CD14-positive monocyte (primary cell): ENCODE results near the gene FCRL5. TPM values are rescaled to one million over a fixed set of nuclear protein-coding genes. Genes with fewer than 3 reads are reported as not detected.

Experiments
- DNase-seq, 3 donors: peaks; one replicate each; pipeline ENCODE4 v3.0.0-alpha.2; 2011 to 2022
- H2AFZ ChIP-seq: 2 replicates; pipeline ENCODE4 v1.6.0; 2012; ENCODE audit warnings: mild to moderate bottlenecking, low read depth, low read length, inconsistent platforms; ENCODE audit not compliant: insufficient read depth, poor library complexity, severe bottlenecking
- H3K27ac ChIP-seq, 2 donors: 1 replicate in 1 of 2; 2 replicates in 1 of 2; pipeline ENCODE4 v1.5.1; 2012 to 2013; ENCODE audit warnings: low read length in 2 of 2, control low read depth in 1 of 2, inconsistent platforms in 1 of 2, low read depth in 1 of 2, mild to moderate bottlenecking in 1 of 2
- H3K27me3 ChIP-seq, 2 donors: one replicate each; pipeline versions ENCODE4 v1.6.0 to v1.6.1; 2011 to 2013; ENCODE audit warnings: low read length in 2 of 2; ENCODE audit not compliant: control insufficient read depth in 2 of 2, insufficient read depth in 2 of 2
- H3K36me3 ChIP-seq, 2 donors: replicated peaks in 1 of 2; 1 replicate in 1 of 2; 2 replicates in 1 of 2; pipeline versions ENCODE4 v1.5.1 to v1.6.1; 2012 to 2013; ENCODE audit warnings: low read length in 2 of 2, control low read depth in 1 of 2, inconsistent platforms in 1 of 2, mild to moderate bottlenecking in 1 of 2; ENCODE audit not compliant: insufficient read depth in 2 of 2, control insufficient read depth in 1 of 2
- H3K4me1 ChIP-seq, 2 donors: 1 replicate in 1 of 2; 2 replicates in 1 of 2; pipeline versions ENCODE4 v1.5.1 to v1.6.1; 2012 to 2013; ENCODE audit warnings: low read length in 2 of 2, control low read depth in 1 of 2, inconsistent platforms in 1 of 2, mild to moderate bottlenecking in 1 of 2, moderate library complexity in 1 of 2; ENCODE audit not compliant: insufficient read depth in 2 of 2, control insufficient read depth in 1 of 2
- H3K4me2 ChIP-seq: replicated peaks from 2 replicates; pipeline ENCODE3; 2012; ENCODE audit warnings: low read length, moderate library complexity, mild to moderate bottlenecking; ENCODE audit not compliant: poor library complexity, severe bottlenecking; ENCODE audit errors: extremely low read depth
- H3K4me3 ChIP-seq, 3 experiments: fragments of 200-600 bp in 1 of 3; sonication (generic) in 1 of 3; replicated peaks in 1 of 3; 1 replicate in 2 of 3; 2 replicates in 1 of 3; pipeline ENCODE4 v1.5.1; 2011 to 2013; ENCODE audit warnings: low read length in 3 of 3, mild to moderate bottlenecking in 3 of 3, control low read depth in 2 of 3, low read depth in 2 of 3, inconsistent platforms in 1 of 3, moderate library complexity in 1 of 3
- H3K79me2 ChIP-seq: 2 replicates; pipeline ENCODE4 v1.6.0; 2012; ENCODE audit warnings: mild to moderate bottlenecking, control low read depth, inconsistent platforms, low read length, moderate library complexity; ENCODE audit not compliant: insufficient read depth
- H3K9ac ChIP-seq: 2 replicates; pipeline ENCODE4 v1.6.0; 2017; ENCODE audit warnings: low read length, mild to moderate bottlenecking; ENCODE audit not compliant: insufficient read depth, poor library complexity, severe bottlenecking
- H3K9me3 ChIP-seq, 2 donors: replicated peaks in 1 of 2; 1 replicate in 1 of 2; 2 replicates in 1 of 2; pipeline versions ENCODE4 v1.5.1 to v1.6.1; 2012 to 2013; ENCODE audit warnings: low read length in 2 of 2, control low read depth in 1 of 2; ENCODE audit not compliant: control insufficient read depth in 1 of 2, insufficient read depth in 1 of 2
- H4K20me1 ChIP-seq: 2 replicates; pipeline ENCODE4 v1.6.0; 2012; ENCODE audit warnings: mild to moderate bottlenecking, low read length, control low read depth, moderate library complexity; ENCODE audit not compliant: insufficient read depth
- H3K27ac Mint-ChIP-seq, 7 donors: one replicate each; pipeline ENCODE4 v1.8.0; 2020; ENCODE audit warnings: mild to moderate bottlenecking in 7 of 7, mixed read lengths in 7 of 7, moderate library complexity in 6 of 7, inconsistent platforms in 2 of 7
- H3K27me3 Mint-ChIP-seq, 3 donors: one replicate each; pipeline ENCODE4 v1.8.0; 2021 to 2022; ENCODE audit warnings: low read depth in 3 of 3, mild to moderate bottlenecking in 3 of 3, mixed read lengths in 3 of 3, moderate library complexity in 3 of 3, inconsistent platforms in 1 of 3
- H3K36me3 Mint-ChIP-seq, 2 donors: one replicate each; pipeline ENCODE4 v1.8.0; 2020; ENCODE audit warnings: mixed read lengths in 2 of 2, inconsistent platforms in 1 of 2, mild to moderate bottlenecking in 1 of 2
- H3K4me1 Mint-ChIP-seq: one replicate; pipeline ENCODE4 v1.8.0; 2020; ENCODE audit warnings: mild to moderate bottlenecking, mixed read lengths
- H3K4me3 Mint-ChIP-seq, 2 donors: one replicate each; pipeline ENCODE4 v1.8.0; 2020; ENCODE audit warnings: mild to moderate bottlenecking in 2 of 2, mixed read lengths in 2 of 2, moderate library complexity in 1 of 2
- H3K9me3 Mint-ChIP-seq, 7 donors: one replicate each; pipeline ENCODE4 v1.8.0; 2020 to 2022; ENCODE audit warnings: mixed read lengths in 7 of 7, mild to moderate bottlenecking in 6 of 7, moderate library complexity in 6 of 7, inconsistent platforms in 2 of 7
- WGBS: methylation state at CpG from one replicate; pipeline ENCODE4 v1.1.5; 2013; ENCODE audit warnings: missing lambda C conversion rate; ENCODE audit not compliant: insufficient coverage; 5-methylcytosine and 5-hydroxymethylcytosine counted together
- intact Hi-C, 2 donors: fragments of 100-400 bp; cut with micrococcal nuclease; formaldehyde crosslinking; loops; one replicate each; pipeline versions ENCODE4 v1.15.0 to v1.15.1; 2023
- polyA plus RNA-seq, 3 donors: library from polyadenylated mRNA; depleted of rRNA in 1 of 3; unstranded in 2 of 3; stranded (reverse) in 1 of 3; fragments of 300-500 nt in 2 of 3; fragments of >200 nt in 1 of 3; fragmentation: Illumina TruSeq in 2 of 3; gene quantifications; 1 replicate in 2 of 3; 2 replicates in 1 of 3; pipeline ENCODE4 v1.2.3, GENCODE V29; 2012 to 2021
- TF ChIP-seq, protein P1 (sequence below): fragments of 200-600 bp; IDR thresholded peaks from one replicate; pipeline ENCODE4 v1.8.0; 2022; ENCODE audit warnings: antibody characterized with exemption, mild to moderate bottlenecking

FCRL5 gene
- polyA plus RNA-seq, 3 donors: 0.06 to 0.25 TPM; not detected in 1

DNA sequence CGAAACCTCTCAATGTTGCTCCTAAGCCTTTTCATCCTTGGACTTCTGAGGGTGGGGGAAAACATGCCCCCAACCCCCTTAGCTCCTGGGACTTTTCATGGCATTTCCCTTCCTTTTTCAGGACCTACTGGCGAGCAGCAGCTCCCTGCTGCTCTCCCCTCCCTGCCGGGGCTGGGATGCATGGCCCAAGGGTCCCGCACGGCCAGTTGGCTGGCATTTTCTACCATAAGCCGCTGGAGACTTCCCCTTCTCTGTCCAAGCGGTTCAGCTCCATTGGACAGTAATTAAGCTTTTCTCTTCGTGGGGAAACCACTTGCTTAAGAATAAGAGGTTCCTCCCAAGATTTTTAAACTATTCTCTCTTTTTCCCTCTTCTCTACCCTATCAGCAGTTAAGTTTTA is 52.8 kb downstream of the FCRL5 start:
- no peaks in the 10 kb centered on the region for H3K36me3 ChIP-seq
- Mint-ChIP-seq H3K4me3 (no peak overlapping the region), H3K27me3 (peaks cover 0 to 12% (median 2%) of the 10 kb centered on the region in 3 donors), H3K27ac (no peak overlapping the region), H3K36me3 (no peaks in the 10 kb centered on the region), H3K4me1 (peaks cover 3% of the 10 kb centered on the region), H3K9me3 (peaks cover 0 to 6% (median 2%) of the 10 kb centered on the region in 7 donors)
- H3K27ac ChIP-seq: no peak overlapping the region
- TF ChIP-seq, protein P1, sequence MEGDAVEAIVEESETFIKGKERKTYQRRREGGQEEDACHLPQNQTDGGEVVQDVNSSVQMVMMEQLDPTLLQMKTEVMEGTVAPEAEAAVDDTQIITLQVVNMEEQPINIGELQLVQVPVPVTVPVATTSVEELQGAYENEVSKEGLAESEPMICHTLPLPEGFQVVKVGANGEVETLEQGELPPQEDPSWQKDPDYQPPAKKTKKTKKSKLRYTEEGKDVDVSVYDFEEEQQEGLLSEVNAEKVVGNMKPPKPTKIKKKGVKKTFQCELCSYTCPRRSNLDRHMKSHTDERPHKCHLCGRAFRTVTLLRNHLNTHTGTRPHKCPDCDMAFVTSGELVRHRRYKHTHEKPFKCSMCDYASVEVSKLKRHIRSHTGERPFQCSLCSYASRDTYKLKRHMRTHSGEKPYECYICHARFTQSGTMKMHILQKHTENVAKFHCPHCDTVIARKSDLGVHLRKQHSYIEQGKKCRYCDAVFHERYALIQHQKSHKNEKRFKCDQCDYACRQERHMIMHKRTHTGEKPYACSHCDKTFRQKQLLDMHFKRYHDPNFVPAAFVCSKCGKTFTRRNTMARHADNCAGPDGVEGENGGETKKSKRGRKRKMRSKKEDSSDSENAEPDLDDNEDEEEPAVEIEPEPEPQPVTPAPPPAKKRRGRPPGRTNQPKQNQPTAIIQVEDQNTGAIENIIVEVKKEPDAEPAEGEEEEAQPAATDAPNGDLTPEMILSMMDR: no peak
- no peaks in the 10 kb centered on the region for H4K20me1 ChIP-seq
- H3K4me2 ChIP-seq: no peak overlapping the region
- no peak overlapping the region for H3K4me3 ChIP-seq
- intact Hi-C loops: no loop called here
- WGBS: 99% methylated on average over 7 of the region's 8 CpGs
- no peaks in the 10 kb centered on the region for H3K9me3 ChIP-seq
- DNase-seq: no peak
- no peaks in the 10 kb centered on the region for H3K4me1 ChIP-seq
- no peak overlapping the region for H3K9ac ChIP-seq
- no peaks in the 10 kb centered on the region for H3K79me2 ChIP-seq
- no peak overlapping the region for H2AFZ ChIP-seq
- H3K27me3 ChIP-seq: no peaks in the 10 kb centered on the region

DNA sequence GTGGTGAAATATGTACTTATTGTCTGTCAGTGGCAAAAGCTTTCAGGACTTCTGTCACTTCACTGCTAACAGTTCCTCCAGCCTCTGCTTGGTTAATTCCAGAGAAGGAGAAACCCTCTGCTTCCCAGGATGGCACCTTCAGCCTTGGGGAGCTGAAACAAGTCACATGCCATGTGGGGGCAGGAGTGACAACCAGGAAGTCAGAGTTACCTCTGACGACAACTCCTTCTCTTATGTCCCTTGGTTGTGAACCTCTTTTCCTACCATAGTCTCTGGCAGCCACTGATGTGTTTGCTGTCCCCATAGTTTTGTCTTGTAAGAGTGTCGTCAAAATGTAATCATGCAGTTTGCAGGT is 53.6 kb downstream of the FCRL5 start:
- Histone ChIP-seq H3K27ac (no peak overlapping the region), H4K20me1 (no peaks in the 10 kb centered on the region), H3K4me1 (no peaks in the 10 kb centered on the region), H3K27me3 (no peaks in the 10 kb centered on the region), H3K4me3 (no peak overlapping the region), H3K9me3 (no peaks in the 10 kb centered on the region), H3K4me2 (no peak overlapping the region), H3K36me3 (no peaks in the 10 kb centered on the region), H3K79me2 (no peaks in the 10 kb centered on the region), H3K9ac (no peak overlapping the region), H2AFZ (no peak overlapping the region)
- H3K36me3 Mint-ChIP-seq: no peaks in the 10 kb centered on the region
- intact Hi-C loops: no loop called here
- H3K4me1 Mint-ChIP-seq: peaks cover 2% of the 10 kb centered on the region
- TF ChIP-seq, protein P1: no peak
- no peak for DNase-seq
- H3K9me3 Mint-ChIP-seq: peaks cover 0 to 6% (median 2%) of the 10 kb centered on the region in 7 donors
- 83% methylated on average over 1 of the region's 2 CpGs for WGBS
- peaks cover under 1 to 13% (median 2%) of the 10 kb centered on the region in 3 donors for H3K27me3 Mint-ChIP-seq
- H3K4me3 Mint-ChIP-seq: no peak overlapping the region
- H3K27ac Mint-ChIP-seq: no peak overlapping the region
